H1 (cell line): ENCODE data around the gene BAZ2B. TPM values are rescaled to one million over a fixed set of nuclear protein-coding genes. Genes with fewer than 3 reads are reported as not detected.

Experiments
- CTCF ChIA-PET: fragments of 300-600 bp; sonication (Branson Sonifier 250); formaldehyde crosslinking; loops from one replicate; lab custom pipeline; 2021; ENCODE audit not compliant: partially characterized antibody; lab: Charles Lee
- POLR2A ChIA-PET: fragments of 300-600 bp; sonication (Branson Sonifier 250); formaldehyde crosslinking; loops from one replicate; lab custom pipeline; 2021; ENCODE audit warnings: inconsistent platforms; ENCODE audit not compliant: partially characterized antibody; lab: Charles Lee
- DNase-seq, 2 experiments: peaks; one replicate each; pipeline versions ENCODE4 v3.0.0 to v3.0.0-alpha.2; 2010 to 2022; ENCODE audit warnings: low spot score in 2 of 2, low read depth in 1 of 2, mixed read lengths in 1 of 2
- FAIRE-seq: peaks from 2 replicates; lab custom pipeline; 2011; peaks lifted over from hg19 to GRCh38; lab: Jason Lieb, UNC
- H2AFZ ChIP-seq: 2 replicates; pipeline ENCODE4 v1.8.1; 2012; ENCODE audit warnings: low read length, inconsistent platforms
- H2AK5ac ChIP-seq: 2 replicates; pipeline ENCODE4 v1.6.1; 2013; ENCODE audit warnings: low read depth, low read length
- H2BK120ac ChIP-seq: replicated peaks from 2 replicates; pipeline ENCODE3; 2013; ENCODE audit warnings: low read depth, low read length, inconsistent platforms
- H2BK12ac ChIP-seq: 2 replicates; pipeline ENCODE4 v1.6.1; 2013; ENCODE audit warnings: low read depth, low read length
- H2BK15ac ChIP-seq: 2 replicates; pipeline ENCODE4 v1.6.1; 2013; ENCODE audit warnings: low read length
- H2BK20ac ChIP-seq: 2 replicates; pipeline ENCODE4 v1.6.1; 2013; ENCODE audit warnings: low read length
- H2BK5ac ChIP-seq: 2 replicates; pipeline ENCODE4 v1.6.1; 2013; ENCODE audit warnings: low read depth, low read length
- H3K14ac ChIP-seq: 2 replicates; pipeline ENCODE4 v1.6.1; 2013; ENCODE audit warnings: inconsistent platforms; ENCODE audit not compliant: insufficient read length
- H3K18ac ChIP-seq: 2 replicates; pipeline ENCODE4 v1.6.1; 2013; ENCODE audit warnings: low read length; ENCODE audit errors: extremely low read depth
- H3K23ac ChIP-seq: 2 replicates; pipeline ENCODE4 v1.6.1; 2013; ENCODE audit warnings: inconsistent platforms; ENCODE audit not compliant: insufficient read length
- H3K23me2 ChIP-seq: 2 replicates; pipeline ENCODE4 v1.6.1; 2013; ENCODE audit warnings: low read depth, low read length
- H3K27ac ChIP-seq: 2 replicates; pipeline ENCODE4 v1.6.1; 2011; ENCODE audit warnings: low read depth, low read length, inconsistent platforms
- H3K27me3 ChIP-seq, 4 experiments: replicated peaks in 1 of 4; 1 replicate in 1 of 4; 2 replicates in 3 of 4; pipeline versions ENCODE4 v1.6.1 to v1.8.1; 2011 to 2013; ENCODE audit warnings: low read length in 3 of 4, mild to moderate bottlenecking in 3 of 4, inconsistent platforms in 2 of 4, mixed read lengths in 2 of 4, moderate library complexity in 1 of 4; ENCODE audit not compliant: control insufficient read depth in 3 of 4, insufficient read depth in 3 of 4; ENCODE audit errors: extremely low read depth in 1 of 4
- H3K36me3 ChIP-seq, 4 experiments: 2 replicates each; pipeline versions ENCODE4 v1.6.1 to v1.8.1; 2011 to 2013; ENCODE audit warnings: mild to moderate bottlenecking in 4 of 4, low read length in 3 of 4, moderate library complexity in 2 of 4, control low read depth in 1 of 4, inconsistent platforms in 1 of 4; ENCODE audit not compliant: insufficient read depth in 4 of 4, control insufficient read depth in 2 of 4
- H3K4ac ChIP-seq: replicated peaks from 2 replicates; pipeline ENCODE3; 2013; ENCODE audit warnings: low read length, low read depth, mixed read lengths, inconsistent platforms; ENCODE audit not compliant: insufficient read length
- H3K4me1 ChIP-seq, 4 experiments: replicated peaks in 1 of 4; 1 replicate in 1 of 4; 2 replicates in 3 of 4; pipeline versions ENCODE4 v1.6.1 to v1.8.1; 2011 to 2013; ENCODE audit warnings: low read length in 3 of 4, inconsistent platforms in 2 of 4, mixed read lengths in 1 of 4; ENCODE audit not compliant: insufficient read depth in 4 of 4, control insufficient read depth in 3 of 4
- H3K4me2 ChIP-seq, 2 experiments: 2 replicates each; pipeline versions ENCODE4 v1.6.1 to v1.8.1; 2011 to 2013; ENCODE audit warnings: low read depth in 2 of 2, low read length in 2 of 2, control low read depth in 1 of 2, inconsistent platforms in 1 of 2, mild to moderate bottlenecking in 1 of 2; ENCODE audit not compliant: insufficient read depth in 1 of 2
- H3K4me3 ChIP-seq, 4 experiments: fragments of 200-600, 300-600 bp in 1 of 4; sonication (generic), shearing (Covaris generic), sonication (Bioruptor Twin) in 1 of 4; 2 replicates each; pipeline versions ENCODE4 v1.5.1 to v1.8.1; 2011 to 2016; ENCODE audit warnings: low read length in 4 of 4, low read depth in 3 of 4, control low read depth in 2 of 4, inconsistent platforms in 2 of 4, mild to moderate bottlenecking in 2 of 4, mixed read lengths in 1 of 4, moderate library complexity in 1 of 4; ENCODE audit not compliant: insufficient read depth in 2 of 4; ENCODE audit errors: extremely low read depth in 1 of 4
- H3K56ac ChIP-seq: replicated peaks from 2 replicates; pipeline ENCODE3; 2013; ENCODE audit warnings: low read depth, mild to moderate bottlenecking, mixed read lengths, low read length, inconsistent platforms; ENCODE audit not compliant: insufficient read length
- H3K79me1 ChIP-seq: 2 replicates; pipeline ENCODE4 v1.6.1; 2013; ENCODE audit warnings: low read depth, low read length, control low read depth
- H3K79me2 ChIP-seq, 2 experiments: 2 replicates each; pipeline versions ENCODE4 v1.6.1 to v1.8.1; 2012 to 2013; ENCODE audit warnings: low read length in 2 of 2, mild to moderate bottlenecking in 2 of 2, inconsistent platforms in 1 of 2; ENCODE audit not compliant: insufficient read depth in 2 of 2, control insufficient read depth in 1 of 2
- H3K9ac ChIP-seq, 4 experiments: replicated peaks in 1 of 4; 1 replicate in 1 of 4; 2 replicates in 3 of 4; pipeline versions ENCODE4 v1.6.1 to v1.8.1; 2011 to 2013; ENCODE audit warnings: low read depth in 3 of 4, low read length in 3 of 4, control low read depth in 2 of 4, mild to moderate bottlenecking in 2 of 4, moderate library complexity in 2 of 4, inconsistent platforms in 1 of 4; ENCODE audit errors: extremely low read depth in 1 of 4
- H3K9me3 ChIP-seq, 2 experiments: 2 replicates each; pipeline versions ENCODE4 v1.6.1 to v1.8.1; 2012 to 2013; ENCODE audit warnings: mild to moderate bottlenecking in 2 of 2, moderate library complexity in 2 of 2, control low read depth in 1 of 2, inconsistent platforms in 1 of 2, low read depth in 1 of 2, low read length in 1 of 2, mixed read lengths in 1 of 2; ENCODE audit not compliant: insufficient read depth in 2 of 2
- H4K20me1 ChIP-seq, 2 experiments: replicated peaks in 1 of 2; 2 replicates each; pipeline versions ENCODE3 to v1.8.1; 2011 to 2013; ENCODE audit warnings: inconsistent platforms in 2 of 2, low read length in 2 of 2, mild to moderate bottlenecking in 1 of 2; ENCODE audit not compliant: insufficient read depth in 2 of 2, control insufficient read depth in 1 of 2
- H4K5ac ChIP-seq: 2 replicates; pipeline ENCODE4 v1.6.1; 2013; ENCODE audit warnings: low read length, low read depth, mixed read lengths, inconsistent platforms; ENCODE audit not compliant: insufficient read length
- H4K8ac ChIP-seq: 2 replicates; pipeline ENCODE4 v1.8.0; 2013; ENCODE audit warnings: mild to moderate bottlenecking, moderate library complexity, low read length, inconsistent platforms; ENCODE audit not compliant: insufficient read depth; ENCODE audit errors: extremely low read depth
- H4K91ac ChIP-seq: replicated peaks from 2 replicates; pipeline ENCODE3; 2013; ENCODE audit warnings: low read length, mixed read lengths, inconsistent platforms; ENCODE audit not compliant: insufficient read length
- ATF2 ChIP-seq: IDR thresholded peaks from 2 replicates; pipeline ENCODE4 v1.6.1; 2012; ENCODE audit warnings: low read length, inconsistent platforms
- ATF3 ChIP-seq: IDR thresholded peaks from 2 replicates; pipeline ENCODE4 v1.6.1; 2011; ENCODE audit warnings: low read depth, mild to moderate bottlenecking, low read length; ENCODE audit not compliant: insufficient read depth
- BCL11A ChIP-seq, 2 experiments: IDR thresholded peaks; one replicate each; pipeline ENCODE4 v1.6.1; 2011; ENCODE audit warnings: low read depth in 2 of 2, low read length in 2 of 2, mild to moderate bottlenecking in 2 of 2
- CBX8 ChIP-seq: fragments of 300-800, 300-1000 bp; sonication (generic); IDR thresholded peaks from 2 replicates; pipeline ENCODE4 v1.7.1; 2016; ENCODE audit warnings: low read depth, low read length, borderline replicate concordance
- EGR1 ChIP-seq: IDR thresholded peaks from 2 replicates; pipeline ENCODE4 v1.6.1; 2011; ENCODE audit warnings: low read depth, low read length, borderline replicate concordance
- GTF2F1 ChIP-seq: IDR thresholded peaks from 2 replicates; pipeline ENCODE4 v1.6.1; 2012; ENCODE audit warnings: low read depth, low read length, improper control_type of control experiment, borderline replicate concordance
- KDM5A ChIP-seq: fragments of 200-600 bp; IDR thresholded peaks from 2 replicates; pipeline ENCODE4 v1.7.1; 2012; ENCODE audit warnings: mild to moderate bottlenecking, low read length, inconsistent platforms, mixed read lengths
- RFX5 ChIP-seq: IDR thresholded peaks from 2 replicates; pipeline ENCODE4 v1.6.1; 2011; ENCODE audit warnings: low read depth, low read length, improper control_type of control experiment, borderline replicate concordance
- SP4 ChIP-seq: IDR thresholded peaks from 2 replicates; pipeline ENCODE4 v1.6.1; 2012; ENCODE audit warnings: low read length, inconsistent platforms
- TAF1 ChIP-seq: IDR thresholded peaks from 2 replicates; pipeline ENCODE4 v1.6.1; 2011; ENCODE audit warnings: mild to moderate bottlenecking, low read depth, low read length
- polyA plus RNA-seq, 7 experiments: library from polyadenylated mRNA; depleted of rRNA in 3 of 7; stranded (reverse) in 5 of 7; unstranded in 2 of 7; fragments of >200 nt in 5 of 7; fragments of 200-250 nt in 2 of 7; gene quantifications; 1 replicate in 5 of 7; 2 replicates in 1 of 7; 4 replicates in 1 of 7; pipeline versions ENCODE4 v1.2.1 to v1.2.3, GENCODE V29; 2011 to 2013; ENCODE audit warnings: missing spikeins in 2 of 7, mixed read lengths in 2 of 7
- total RNA-seq: library from RNA; stranded (reverse); fragmentation: NEBNext Ultra II Directional; extraction: Animal tissue kit (Norgen Biotek cat#: 25700); gene quantifications from 2 replicates; pipeline ENCODE4 v1.2.1, GENCODE V29; 2021

The BAZ2B gene
- total and polyA plus RNA-seq, 2 of the 8 experiments (the other 6 are each of a cell fraction or from before 2014, with no cell fraction given): 15.2 to 46.3 TPM

GRCh38 chr2:159307942-159308341, 308.4 kb downstream of the BAZ2B start:
- no peak overlapping the region for H3K27ac ChIP-seq
- no peak overlapping the region for H4K5ac ChIP-seq
- H3K23me2 ChIP-seq: no peaks in the 10 kb centered on the region
- H4K91ac ChIP-seq: no peak overlapping the region
- FAIRE-seq: no peak
- no peak overlapping the region for H2AK5ac ChIP-seq
- H3K36me3 ChIP-seq: no peaks in the 10 kb centered on the region
- no peak overlapping the region for H2BK5ac ChIP-seq
- no peak overlapping the region for H3K23ac ChIP-seq
- no peak overlapping the region for H3K18ac ChIP-seq
- H3K14ac ChIP-seq: no peak overlapping the region
- H3K27me3 ChIP-seq: no peaks in the 10 kb centered on the region
- POLR2A ChIA-PET: no interaction called here
- no peak overlapping the region for H3K4me2 ChIP-seq
- H3K4ac ChIP-seq: no peak overlapping the region
- H2BK12ac ChIP-seq: no peak overlapping the region
- no peak for DNase-seq
- H3K79me2 ChIP-seq: no peaks in the 10 kb centered on the region
- no peak overlapping the region for H4K8ac ChIP-seq
- no peak overlapping the region for H2BK20ac ChIP-seq
- H2BK15ac ChIP-seq: no peak overlapping the region
- H3K9ac ChIP-seq: no peak overlapping the region
- no peaks in the 10 kb centered on the region for H3K9me3 ChIP-seq
- H3K4me1 ChIP-seq: no peaks in the 10 kb centered on the region
- H3K56ac ChIP-seq: no peak overlapping the region
- no peak overlapping the region for H3K4me3 ChIP-seq
- no peaks in the 10 kb centered on the region for H4K20me1 ChIP-seq
- CTCF ChIA-PET: no interaction called here
- no peak overlapping the region for H2AFZ ChIP-seq
- TF ChIP-seq BCL11A (IDR thresholded peaks at IDR 0.05; ENCODE audit: low read depth in 2 of 2, low read length in 2 of 2) (no peak), RFX5 (no peak), KDM5A (no peak), ATF3 (no peak), TAF1 (no peak), EGR1 (no peak), CBX8 (no peak), ATF2 (no peak), SP4 (no peak), GTF2F1 (no peak)
- H2BK120ac ChIP-seq: no peak overlapping the region
- no peaks in the 10 kb centered on the region for H3K79me1 ChIP-seq
